IPS-18c (cell line): ENCODE results near the gene FCHSD1.

Source experiments
- H3K4me3 ChIP-seq: 2 replicates; pipeline ENCODE4 v1.7.0; 2013; ENCODE audit warnings: low read depth, mild to moderate bottlenecking, low read length, moderate library complexity; ENCODE audit not compliant: insufficient read depth
- H3K9me3 ChIP-seq: one replicate; pipeline ENCODE4 v1.6.1; 2013; ENCODE audit warnings: mild to moderate bottlenecking, low read length, moderate library complexity; ENCODE audit not compliant: control insufficient read depth, insufficient read depth

FCHSD1 gene

GRCh38 chr5:141680178-141680577, 29.0 kb upstream of the FCHSD1 start:
- Histone ChIP-seq H3K9me3 (no peaks in the 10 kb centered on the region), H3K4me3 (no peak overlapping the region)

- H3K4me3 ChIP-seq: no peak overlapping the region
- H3K9me3 ChIP-seq: no peaks in the 10 kb centered on the region
Measured at GRCh38 chr5:141677415-141677814, 26.2 kb upstream of the FCHSD1 start.

- Histone ChIP-seq H3K9me3 (no peaks in the 10 kb centered on the region), H3K4me3 (no peak overlapping the region)
Measured at GRCh38 chr5:141675672-141676071, 24.5 kb upstream of the FCHSD1 start.

- Histone ChIP-seq H3K9me3 (no peaks in the 10 kb centered on the region), H3K4me3 (no peak overlapping the region)
Measured at GRCh38 chr5:141674747-141675146, 23.5 kb upstream of the FCHSD1 start.

GRCh38 chr5:141672841-141673813, 21.9 kb upstream of the FCHSD1 start:
- no peak overlapping the region for H3K4me3 ChIP-seq
- no peaks in the 10 kb centered on the region for H3K9me3 ChIP-seq

- H3K9me3 ChIP-seq: no peaks in the 10 kb centered on the region
Measured at GRCh38 chr5:141672071-141672840, 21.0 kb upstream of the FCHSD1 start.

GRCh38 chr5:141669520-141669919, 18.3 kb upstream of the FCHSD1 start:
- Histone ChIP-seq H3K9me3 (no peaks in the 10 kb centered on the region), H3K4me3 (no peak overlapping the region)

More at GRCh38 chr5:141672071-141672840, 21.0 kb upstream of the FCHSD1 start:
- H3K4me3 ChIP-seq: no peak overlapping the region

GRCh38 chr5:141668601-141669265, 17.5 kb upstream of the FCHSD1 start:
- Histone ChIP-seq H3K9me3 (no peaks in the 10 kb centered on the region), H3K4me3 (no peak overlapping the region)

GRCh38 chr5:141665995-141666940, 15.1 kb upstream of the FCHSD1 start:
- Histone ChIP-seq H3K9me3 (no peaks in the 10 kb centered on the region), H3K4me3 (no peak overlapping the region)

- Histone ChIP-seq H3K9me3 (no peaks in the 10 kb centered on the region), H3K4me3 (no peak overlapping the region)
Measured at GRCh38 chr5:141664733-141665461, 13.7 kb upstream of the FCHSD1 start.

- Histone ChIP-seq H3K4me3 (no peak overlapping the region), H3K9me3 (no peaks in the 10 kb centered on the region)
Measured at GRCh38 chr5:141663506-141663905, 12.3 kb upstream of the FCHSD1 start.

GRCh38 chr5:141662028-141662427, 10.8 kb upstream of the FCHSD1 start:
- peaks cover 2% of the 10 kb centered on the region for H3K9me3 ChIP-seq

GRCh38 chr5:141657937-141658545, 6.8 kb upstream of the FCHSD1 start:
- H3K4me3 ChIP-seq: no peak overlapping the region
- peaks cover 2% of the 10 kb centered on the region for H3K9me3 ChIP-seq

More at GRCh38 chr5:141662028-141662427, 10.8 kb upstream of the FCHSD1 start:
- no peak overlapping the region for H3K4me3 ChIP-seq

GRCh38 chr5:141657404-141657803, 6.2 kb upstream of the FCHSD1 start:
- Histone ChIP-seq H3K9me3 (peaks cover 2% of the 10 kb centered on the region), H3K4me3 (no peak overlapping the region)

GRCh38 chr5:141656396-141656795, 5.2 kb upstream of the FCHSD1 start:
- Histone ChIP-seq H3K4me3 (no peak overlapping the region), H3K9me3 (peaks cover 2% of the 10 kb centered on the region)

- Histone ChIP-seq H3K9me3 (peaks cover 2% of the 10 kb centered on the region), H3K4me3 (no peak overlapping the region)
Measured at GRCh38 chr5:141655020-141655419, 3.8 kb upstream of the FCHSD1 start.
